GM12872 (cell line): ENCODE data around the gene MX1.

Experiments used
- CTCF ChIP-seq: IDR thresholded peaks from 3 replicates; pipeline ENCODE4 v1.5.1; 2011; ENCODE audit warnings: low read depth, mild to moderate bottlenecking, low read length, moderate library complexity; ENCODE audit not compliant: insufficient read depth

MX1 gene

GRCh38 chr21:41481191-41481590 is 55.2 kb downstream of the MX1 start:
- no peak for TF ChIP-seq CTCF

- no peak for TF ChIP-seq CTCF
Observed at GRCh38 chr21:41482301-41482700, 56.3 kb downstream of the MX1 start.

GRCh38 chr21:41482980-41483379 is 56.9 kb downstream of the MX1 start:
- no peak for TF ChIP-seq CTCF

GRCh38 chr21:41483415-41483814 is 57.4 kb downstream of the MX1 start:
- TF ChIP-seq CTCF, result no peak

- no peak for TF ChIP-seq CTCF
Observed at GRCh38 chr21:41483973-41484372, 57.9 kb downstream of the MX1 start.

- no peak for TF ChIP-seq CTCF
Observed at GRCh38 chr21:41487082-41487481, 61.0 kb downstream of the MX1 start.

GRCh38 chr21:41488080-41488479 is 62.0 kb downstream of the MX1 start:
- TF ChIP-seq CTCF, result no peak

GRCh38 chr21:41489329-41489728 is 63.3 kb downstream of the MX1 start:
- no peak for TF ChIP-seq CTCF
